OCI-LY7 (cell line): ENCODE data around the gene N4BP2. TPM values are rescaled to one million over a fixed set of nuclear protein-coding genes. Genes with fewer than 3 reads are reported as not detected.

Experiments
- BruUV-seq: library from RNA; stranded (reverse); fragments of 400-500 nt; replicated peaks from 2 replicates; lab custom pipeline; 2021; lab: Mats Ljungman, UMichigan
- CTCF ChIA-PET: fragments of 300-600 bp; sonication (Branson Sonifier 250); formaldehyde crosslinking; loops from one replicate; lab custom pipeline; 2022; ENCODE audit warnings: antibody characterized with exemption; ENCODE audit not compliant: unreplicated experiment; lab: Charles Lee
- POLR2A ChIA-PET: fragments of 300-600 bp; sonication (Branson Sonifier 250); formaldehyde crosslinking; loops from one replicate; lab custom pipeline; 2022; ENCODE audit warnings: antibody characterized with exemption; lab: Charles Lee
- DNase-seq: peaks from one replicate; pipeline ENCODE4 v3.0.0-alpha.2; 2015; ENCODE audit warnings: low spot score
- H2AFZ ChIP-seq: fragments of 200-600 bp; sonication (generic), shearing (Covaris generic); 2 replicates; pipeline ENCODE4 v1.6.1; 2014; ENCODE audit warnings: mild to moderate bottlenecking, antibody characterized with exemption, low read length, moderate library complexity
- H3K27ac ChIP-seq: fragments of 200-600 bp; sonication (generic); 2 replicates; pipeline ENCODE4 v1.5.1; 2014; ENCODE audit warnings: mixed run types, low read depth, mild to moderate bottlenecking, moderate library complexity, low read length, inconsistent platforms; ENCODE audit not compliant: poor library complexity, severe bottlenecking
- H3K36me3 ChIP-seq: fragments of 200-600 bp; sonication (generic); 2 replicates; pipeline ENCODE4 v1.6.1; 2014; ENCODE audit warnings: mild to moderate bottlenecking, antibody characterized with exemption, low read length, moderate library complexity, mixed read lengths; ENCODE audit not compliant: insufficient read depth
- H3K4me1 ChIP-seq: fragments of 200-600 bp; sonication (generic); 2 replicates; pipeline ENCODE4 v1.5.1; 2014; ENCODE audit warnings: mild to moderate bottlenecking, low read length; ENCODE audit not compliant: insufficient read depth, poor library complexity, severe bottlenecking
- H3K4me2 ChIP-seq: fragments of 200-600 bp; sonication (generic); 2 replicates; pipeline ENCODE4 v1.6.1; 2014; ENCODE audit warnings: mild to moderate bottlenecking, low read length
- H3K4me3 ChIP-seq: fragments of 200-600 bp; sonication (generic); 2 replicates; pipeline ENCODE4 v1.5.1; 2014; ENCODE audit warnings: mild to moderate bottlenecking, low read depth, low read length; ENCODE audit not compliant: poor library complexity, severe bottlenecking
- H3K79me2 ChIP-seq: fragments of 200-600 bp; sonication (generic); 2 replicates; pipeline ENCODE4 v1.6.1; 2016; ENCODE audit warnings: low read depth, mild to moderate bottlenecking, low read length, moderate library complexity, mixed read lengths; ENCODE audit not compliant: insufficient read depth
- H3K9me2 ChIP-seq: fragments of 200-600 bp; sonication (generic); 2 replicates; pipeline ENCODE4 v1.6.1; 2016; ENCODE audit warnings: mild to moderate bottlenecking, low read length, mixed read lengths; ENCODE audit not compliant: insufficient read depth
- H3K9me3 ChIP-seq: fragments of 200-600 bp; sonication (generic); 2 replicates; pipeline ENCODE4 v1.6.1; 2014; ENCODE audit warnings: mild to moderate bottlenecking, mixed run types, low read length, mixed read lengths
- H4K20me1 ChIP-seq: fragments of 200-600 bp; sonication (generic); 2 replicates; pipeline ENCODE4 v1.6.1; 2014; ENCODE audit warnings: mild to moderate bottlenecking, antibody characterized with exemption, low read length, moderate library complexity, mixed read lengths; ENCODE audit not compliant: insufficient read depth
- EZH2phosphoT487 ChIP-seq: fragments of 200-600 bp; sonication (generic); IDR thresholded peaks from 2 replicates; pipeline ENCODE4 v1.6.1; 2018; ENCODE audit warnings: low read depth, borderline replicate concordance, mild to moderate bottlenecking, mixed run types, antibody characterized with exemption, low read length, moderate library complexity, mixed read lengths
- intact Hi-C: fragments of 100-400 bp; cut with micrococcal nuclease; formaldehyde crosslinking; loops from one replicate; pipeline ENCODE4 v1.10.0; 2022; ENCODE audit not compliant: unreplicated experiment
- total RNA-seq, 2 experiments: library from RNA; depleted of rRNA in 1 of 2; stranded (reverse); fragments of >200 nt in 1 of 2; shearing (Covaris generic) in 1 of 2; gene quantifications; 2 replicates each; pipeline ENCODE4 v1.2.3, GENCODE V29; 2014 to 2022
- TF ChIP-seq, protein P1 (sequence below): fragments of 200-600 bp; sonication (generic); conservative IDR thresholded peaks from 2 replicates; pipeline ENCODE4 v1.5.1; 2014; ENCODE audit warnings: mild to moderate bottlenecking, antibody characterized with exemption, low read length, moderate library complexity, mixed read lengths

N4BP2 gene
- total RNA-seq, 2 experiments from 2014 or later = 11.4 to 17.8 TPM

DNA sequence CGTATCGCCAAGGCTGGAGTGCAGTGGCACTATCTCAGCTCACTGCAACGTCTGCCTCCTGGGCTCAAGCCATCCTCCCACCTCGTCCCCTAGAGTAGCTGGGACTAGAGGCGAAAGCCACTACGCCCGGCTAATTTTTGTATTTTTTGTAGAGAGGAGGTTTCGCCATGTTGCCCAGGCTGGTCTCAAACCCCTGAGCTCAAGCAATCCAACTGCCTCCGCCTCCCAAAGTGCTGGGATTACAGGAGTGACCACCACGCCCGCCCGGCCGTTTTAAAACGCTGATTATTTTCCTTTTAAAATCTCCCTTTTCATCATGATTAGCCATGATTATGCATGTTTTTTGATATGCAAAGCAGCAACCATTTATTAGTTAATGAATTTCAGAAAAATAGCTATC is 2.2 kb downstream of the N4BP2 start:
- intact Hi-C loops = loop anchor here (5.0 to 10.0 kb wide), 4 partner anchors 93 to 663 kb away; partner anchors contain the start of gene UBE2K
- H3K4me2 ChIP-seq = peak overlapping the region; percentile 87
- H3K79me2 ChIP-seq = peaks cover 20% of the 10 kb centered on the region
- peaks cover 38% of the 10 kb centered on the region for H3K4me1 ChIP-seq
- no peak overlapping the region for H2AFZ ChIP-seq
- no peak overlapping the region for H3K27ac ChIP-seq
- no peak for TF ChIP-seq EZH2phosphoT487
- H3K9me2 ChIP-seq = no peaks in the 10 kb centered on the region
- H3K36me3 ChIP-seq = peaks cover 1% of the 10 kb centered on the region; the same call in 1 of the 2 replicates
- H3K4me3 ChIP-seq = peak overlapping the region; percentile 79
- H3K9me3 ChIP-seq = no peaks in the 10 kb centered on the region
- POLR2A ChIA-PET = interaction anchor here (0.6 to 1.6 kb wide), 7 partner anchors 10 to 918 kb away, joined by 3 to 6 read pairs (median 4); no protein-coding TSS in a partner anchor
- H4K20me1 ChIP-seq = no peaks in the 10 kb centered on the region
- CTCF ChIA-PET = no interaction called here
- no TSS peak for BruUV-seq
- DNase-seq = no peak

DNA sequence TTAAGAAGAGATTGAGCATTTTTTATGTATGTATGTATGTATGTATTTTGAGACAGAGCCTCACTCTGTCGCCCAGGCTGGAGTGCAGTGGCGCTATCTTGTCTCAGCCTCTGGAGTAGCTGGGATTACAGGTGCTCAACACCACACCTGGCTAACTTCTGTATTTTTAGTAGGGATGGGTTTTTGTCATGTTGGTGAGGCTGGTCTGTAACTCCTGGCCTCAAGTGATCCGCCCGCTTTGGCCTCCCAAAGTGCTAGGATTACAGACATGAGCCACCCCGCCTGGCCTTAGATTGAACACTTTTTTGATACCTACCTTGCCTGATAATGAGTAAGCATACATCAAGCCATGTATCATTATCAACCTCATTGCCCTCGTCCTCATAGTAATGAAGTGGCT is 2.7 kb downstream of the N4BP2 start:
- Histone ChIP-seq H2AFZ (no peak overlapping the region), H3K9me3 (no peaks in the 10 kb centered on the region), H3K27ac (no peak overlapping the region), H3K4me2 (peak overlapping the region; percentile 87; the same call in 1 of the 2 replicates), H3K9me2 (no peaks in the 10 kb centered on the region), H3K79me2 (peaks cover 20% of the 10 kb centered on the region), H3K36me3 (peaks cover 4% of the 10 kb centered on the region; the same call in 1 of the 2 replicates), H3K4me3 (no peak overlapping the region), H4K20me1 (no peaks in the 10 kb centered on the region), H3K4me1 (peaks cover 37% of the 10 kb centered on the region)
- CTCF ChIA-PET = no interaction called here
- POLR2A ChIA-PET = interaction anchor here (0.6 to 1.2 kb wide), 3 partner anchors 13 to 572 kb away, joined by 3 to 4 read pairs (median 4); no protein-coding TSS in a partner anchor
- TF ChIP-seq EZH2phosphoT487 = no peak
- TF ChIP-seq, protein P1, sequence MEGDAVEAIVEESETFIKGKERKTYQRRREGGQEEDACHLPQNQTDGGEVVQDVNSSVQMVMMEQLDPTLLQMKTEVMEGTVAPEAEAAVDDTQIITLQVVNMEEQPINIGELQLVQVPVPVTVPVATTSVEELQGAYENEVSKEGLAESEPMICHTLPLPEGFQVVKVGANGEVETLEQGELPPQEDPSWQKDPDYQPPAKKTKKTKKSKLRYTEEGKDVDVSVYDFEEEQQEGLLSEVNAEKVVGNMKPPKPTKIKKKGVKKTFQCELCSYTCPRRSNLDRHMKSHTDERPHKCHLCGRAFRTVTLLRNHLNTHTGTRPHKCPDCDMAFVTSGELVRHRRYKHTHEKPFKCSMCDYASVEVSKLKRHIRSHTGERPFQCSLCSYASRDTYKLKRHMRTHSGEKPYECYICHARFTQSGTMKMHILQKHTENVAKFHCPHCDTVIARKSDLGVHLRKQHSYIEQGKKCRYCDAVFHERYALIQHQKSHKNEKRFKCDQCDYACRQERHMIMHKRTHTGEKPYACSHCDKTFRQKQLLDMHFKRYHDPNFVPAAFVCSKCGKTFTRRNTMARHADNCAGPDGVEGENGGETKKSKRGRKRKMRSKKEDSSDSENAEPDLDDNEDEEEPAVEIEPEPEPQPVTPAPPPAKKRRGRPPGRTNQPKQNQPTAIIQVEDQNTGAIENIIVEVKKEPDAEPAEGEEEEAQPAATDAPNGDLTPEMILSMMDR = no peak
- DNase-seq = no peak
- intact Hi-C loops = loop anchor here (5.0 to 10.0 kb wide), 4 partner anchors 93 to 663 kb away; partner anchors contain the start of gene UBE2K
- no TSS peak for BruUV-seq

DNA sequence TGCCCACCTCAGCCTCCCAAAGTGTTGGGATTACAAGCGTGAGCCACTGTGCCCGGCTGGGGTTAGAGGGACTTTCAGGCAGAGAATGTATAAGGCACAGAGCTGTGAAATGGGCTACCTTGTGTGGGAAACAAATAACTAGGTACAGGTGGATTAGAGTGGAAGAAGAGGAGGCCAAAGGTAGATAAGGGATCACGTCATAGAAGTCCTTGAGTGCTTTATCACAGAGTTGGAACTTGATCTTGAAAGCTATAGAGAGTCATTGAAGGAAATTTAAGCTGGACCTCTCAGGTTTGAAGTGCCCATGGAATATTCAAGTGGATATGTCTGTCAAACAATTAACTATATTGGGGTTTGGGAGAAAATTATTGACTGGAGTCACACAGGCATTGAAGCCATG is 8.4 kb downstream of the N4BP2 start:
- no TSS peak for BruUV-seq
- ChIA-PET CTCF (no interaction called here), POLR2A (interaction anchor here (0.6 to 1.0 kb wide), 2 partner anchors 12 to 126 kb away, joined by 3 to 4 read pairs; no protein-coding TSS in a partner anchor)
- no peak overlapping the region for H3K27ac ChIP-seq
- peaks cover 4% of the 10 kb centered on the region; the same call in 1 of the 2 replicates for H3K36me3 ChIP-seq
- H3K79me2 ChIP-seq = no peaks in the 10 kb centered on the region
- no peak overlapping the region for H2AFZ ChIP-seq
- TF ChIP-seq EZH2phosphoT487 = no peak
- TF ChIP-seq, protein P1 = no peak
- no peaks in the 10 kb centered on the region for H3K4me1 ChIP-seq
- no peak overlapping the region for H3K4me3 ChIP-seq
- H4K20me1 ChIP-seq = no peaks in the 10 kb centered on the region
- DNase-seq = no peak
- no peak overlapping the region for H3K4me2 ChIP-seq
- no peaks in the 10 kb centered on the region for H3K9me3 ChIP-seq
- no peaks in the 10 kb centered on the region for H3K9me2 ChIP-seq
- intact Hi-C loops = loop anchor here (5.0 kb wide), 1 partner anchor 67 kb away; no protein-coding TSS in a partner anchor
